GM21447 (cell line): ENCODE data around the gene C22orf31.

Source experiments
- ATAC-seq: cut with Tn5 transposase; IDR thresholded peaks from one replicate; pipeline ENCODE4 v1.9.1; 2021; ENCODE audit not compliant: unreplicated experiment

Gene C22orf31

DNA sequence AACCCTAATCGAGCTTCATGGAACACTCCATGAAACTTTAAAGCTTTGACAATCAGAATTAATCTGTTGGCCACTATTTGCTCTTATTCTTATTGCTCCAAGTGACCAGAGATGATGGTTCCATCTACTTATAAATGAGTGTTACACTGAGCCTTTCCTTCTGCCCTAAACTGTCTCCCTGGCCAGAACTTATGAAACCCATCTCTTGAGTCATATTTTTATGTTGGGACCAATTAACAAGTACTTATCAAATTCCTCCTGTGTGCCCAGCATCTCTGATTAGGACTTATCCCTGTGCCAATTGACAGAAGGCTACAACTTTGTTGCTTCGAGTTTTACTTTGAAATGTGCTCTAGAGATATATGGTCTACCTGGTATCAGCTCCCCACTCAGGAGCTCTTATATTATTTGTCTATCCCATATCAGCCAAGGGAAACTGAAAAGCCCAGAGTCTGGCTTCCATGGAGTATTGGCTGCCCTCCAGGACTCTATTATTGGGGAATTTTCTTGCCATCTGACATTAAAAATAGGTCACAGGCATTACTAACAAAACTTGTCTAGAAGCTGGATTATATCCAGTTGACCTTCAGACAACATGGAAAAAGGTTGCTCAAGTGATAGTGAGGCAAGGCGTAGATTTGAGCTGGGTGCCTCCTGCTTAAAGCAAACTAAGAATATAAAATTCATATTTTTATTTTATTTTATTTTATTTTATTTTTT, 20.0 kb upstream of the C22orf31 start:
- ATAC-seq, result no peak

DNA sequence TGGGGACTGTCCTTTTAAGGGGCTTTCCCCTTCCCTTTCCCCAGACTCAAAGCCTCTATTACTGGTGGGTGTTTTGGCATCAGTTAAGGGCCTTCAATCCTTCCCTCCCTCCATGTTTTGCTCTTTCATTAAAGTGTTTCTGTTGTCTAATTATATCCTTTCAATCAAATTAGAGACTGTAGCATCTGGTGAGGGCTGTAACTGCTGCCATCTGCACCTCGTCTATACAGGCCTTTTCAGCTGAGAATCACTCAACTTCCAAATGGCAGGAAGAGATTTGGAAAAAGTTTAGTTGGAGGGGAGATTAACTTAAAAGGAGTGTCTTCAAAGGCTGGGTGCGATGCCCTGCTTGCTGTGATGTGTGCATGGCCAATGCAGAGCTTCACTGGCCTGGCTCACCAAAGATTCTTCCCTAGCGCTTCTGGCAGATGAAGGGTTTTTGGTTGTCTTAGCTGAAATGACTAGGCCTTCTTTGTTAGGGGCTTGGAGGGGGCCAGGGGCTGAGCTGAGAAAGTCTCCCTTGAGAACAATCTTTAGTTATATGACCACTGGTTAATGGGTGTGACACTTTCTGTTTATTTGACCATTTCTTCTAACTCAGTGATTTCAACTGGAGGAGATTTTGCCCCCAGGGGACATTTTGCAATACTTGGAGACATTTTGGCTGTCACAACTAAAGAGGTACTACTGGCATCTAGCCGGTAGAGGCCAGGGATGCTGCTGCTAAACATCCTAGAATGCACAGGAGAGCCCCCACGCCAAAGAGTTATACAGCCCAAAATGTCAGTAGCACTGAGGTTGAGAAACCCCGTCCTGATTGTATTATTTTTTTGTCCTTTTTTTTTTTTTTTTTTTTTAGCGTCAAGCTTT, 18.7 kb upstream of the C22orf31 start:
- no peak for ATAC-seq

DNA sequence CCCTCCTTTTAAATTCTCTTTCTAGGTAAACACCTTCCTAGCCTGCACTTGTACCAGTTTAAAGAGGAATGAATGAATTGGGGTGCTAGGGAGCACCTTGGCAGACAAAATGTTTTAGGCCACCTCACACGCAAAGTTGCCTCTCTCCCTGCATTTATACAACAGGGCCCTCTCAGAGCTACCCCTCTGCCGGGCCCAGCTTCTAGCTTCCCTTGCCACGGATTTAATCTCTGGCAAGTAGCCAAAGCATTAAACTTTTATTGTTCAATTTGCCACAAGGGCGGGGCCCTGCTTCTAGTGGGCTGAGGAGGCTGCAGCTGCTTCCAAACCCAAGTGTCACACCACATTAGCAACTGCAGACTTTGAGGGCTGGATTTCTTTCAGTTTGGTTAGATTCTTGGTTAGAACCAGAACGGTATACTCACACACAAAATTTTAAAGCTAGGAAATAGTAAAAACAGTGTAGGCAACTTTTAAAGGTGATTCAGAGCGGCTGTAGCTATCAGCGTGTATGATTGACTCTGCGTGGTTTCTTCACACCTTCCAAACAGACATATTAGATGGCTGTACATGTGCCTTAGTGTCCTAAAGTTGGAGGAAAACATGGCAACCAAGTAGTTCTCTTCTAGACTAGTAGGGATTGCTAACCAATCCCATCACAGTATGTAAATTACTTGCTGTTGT, 17.7 kb upstream of the C22orf31 start:
- ATAC-seq, result no peak

DNA sequence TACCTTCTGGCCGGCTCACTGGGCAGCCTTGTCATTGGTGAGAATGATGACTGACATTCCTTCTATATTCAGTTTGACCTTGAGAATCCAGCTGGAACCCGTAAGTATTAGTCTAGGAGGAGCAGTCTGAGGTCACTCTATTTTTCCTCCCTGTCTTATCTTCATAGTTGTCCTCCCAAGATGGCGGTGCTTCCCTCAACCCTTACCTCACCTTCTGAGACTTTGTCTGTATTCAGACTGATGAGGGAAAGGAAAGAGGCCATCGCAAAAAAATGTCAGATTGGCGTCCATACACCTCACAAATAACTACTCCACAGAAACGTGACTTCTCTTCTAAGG, 17.2 kb upstream of the C22orf31 start:
- ATAC-seq, result no peak

DNA sequence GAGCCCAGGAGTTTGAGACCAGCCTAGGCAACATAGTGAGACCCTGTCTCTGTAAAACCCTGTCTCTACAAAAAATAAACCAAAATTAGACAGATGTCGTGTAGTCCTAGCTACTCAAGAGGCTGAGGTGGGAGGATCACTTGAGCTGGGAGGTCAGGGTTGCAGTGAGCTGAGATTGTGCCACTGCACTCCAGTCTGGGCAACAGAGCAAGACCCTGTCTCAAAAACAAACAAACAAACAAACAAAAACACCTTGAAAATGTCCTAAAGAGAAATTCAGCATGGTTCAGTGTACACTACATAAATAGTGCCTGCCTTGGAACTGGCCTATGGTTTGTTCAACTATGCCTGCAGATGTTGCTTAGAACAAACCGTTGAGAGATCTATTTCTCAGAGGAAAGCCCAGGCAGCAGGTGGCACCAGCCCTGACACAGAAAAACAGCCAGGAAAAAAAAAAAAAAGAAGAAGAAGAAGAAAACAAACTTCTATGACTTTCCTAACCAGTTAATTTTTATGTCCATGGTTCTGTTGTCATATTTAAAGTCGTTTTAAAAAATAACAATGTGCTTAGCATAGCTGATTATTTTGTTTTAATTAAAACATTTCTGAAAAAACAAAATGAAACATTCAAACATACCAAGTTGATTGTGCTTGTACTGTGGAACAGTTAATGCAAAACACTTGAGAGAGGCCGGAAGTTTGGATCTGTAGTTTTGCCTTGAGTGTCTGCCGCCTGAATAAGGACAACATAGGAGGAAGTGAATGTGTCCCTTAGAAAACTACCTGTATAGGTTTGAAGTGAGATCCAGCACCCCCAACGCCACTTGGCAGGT, 16.6 kb upstream of the C22orf31 start:
- no peak for ATAC-seq

DNA sequence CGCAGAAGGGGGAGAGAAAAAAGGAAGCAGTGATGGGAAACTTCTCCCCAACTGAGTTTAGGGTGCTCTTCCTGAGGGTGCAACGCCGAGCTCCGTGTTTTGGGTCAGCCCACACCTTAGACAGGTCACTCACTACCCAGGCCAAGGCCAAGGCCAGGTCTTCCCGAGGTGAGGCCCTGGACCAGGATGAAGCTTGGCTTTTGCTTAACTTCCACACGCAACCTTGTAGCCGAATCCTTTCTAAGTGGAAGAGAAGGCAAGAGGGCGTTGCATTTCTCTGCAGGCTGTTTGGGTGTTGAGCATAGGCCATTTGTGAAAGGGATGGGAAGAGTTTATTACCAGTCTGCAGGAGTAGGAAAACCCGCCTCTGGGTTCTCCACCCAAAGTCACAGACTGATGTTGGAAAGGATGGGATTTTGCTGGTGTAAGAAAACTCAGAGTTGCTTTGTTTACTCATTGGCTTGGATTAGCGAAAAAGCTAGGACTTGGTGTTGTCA, 12.7 kb upstream of the C22orf31 start:
- ATAC-seq, result no peak

DNA sequence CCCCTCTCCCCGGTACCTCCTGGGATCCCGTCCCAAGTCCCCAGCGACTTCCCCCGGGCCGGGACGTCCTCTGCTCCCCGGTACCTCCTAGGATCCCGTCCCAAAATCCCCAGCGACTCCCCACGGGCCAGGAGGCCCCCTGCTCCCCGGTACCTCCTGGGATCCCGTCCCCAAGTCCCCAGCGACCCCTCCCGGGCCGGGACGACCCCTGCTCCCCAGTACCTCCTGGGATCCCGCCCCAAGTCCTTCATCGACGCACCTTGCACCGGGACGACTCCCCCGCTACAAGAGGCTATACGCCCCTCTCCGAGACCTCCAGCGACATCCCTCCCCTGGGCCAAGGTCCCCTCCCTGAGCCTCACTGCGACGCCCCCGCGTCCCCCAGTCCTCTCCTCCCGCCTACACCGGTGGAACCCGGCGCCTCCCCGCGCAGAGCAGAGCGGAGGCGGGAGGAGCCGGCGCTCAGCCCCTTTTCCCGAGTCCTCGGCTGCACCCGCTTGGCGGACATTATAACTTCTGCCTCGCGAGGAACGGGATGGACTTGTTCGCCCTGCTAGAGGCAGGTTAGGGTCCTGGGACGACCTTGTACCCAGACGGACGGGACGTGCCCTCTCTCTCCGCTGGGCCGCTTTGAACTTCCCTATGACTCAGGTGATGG, 12.1 kb upstream of the C22orf31 start:
- ATAC-seq, result no peak

DNA sequence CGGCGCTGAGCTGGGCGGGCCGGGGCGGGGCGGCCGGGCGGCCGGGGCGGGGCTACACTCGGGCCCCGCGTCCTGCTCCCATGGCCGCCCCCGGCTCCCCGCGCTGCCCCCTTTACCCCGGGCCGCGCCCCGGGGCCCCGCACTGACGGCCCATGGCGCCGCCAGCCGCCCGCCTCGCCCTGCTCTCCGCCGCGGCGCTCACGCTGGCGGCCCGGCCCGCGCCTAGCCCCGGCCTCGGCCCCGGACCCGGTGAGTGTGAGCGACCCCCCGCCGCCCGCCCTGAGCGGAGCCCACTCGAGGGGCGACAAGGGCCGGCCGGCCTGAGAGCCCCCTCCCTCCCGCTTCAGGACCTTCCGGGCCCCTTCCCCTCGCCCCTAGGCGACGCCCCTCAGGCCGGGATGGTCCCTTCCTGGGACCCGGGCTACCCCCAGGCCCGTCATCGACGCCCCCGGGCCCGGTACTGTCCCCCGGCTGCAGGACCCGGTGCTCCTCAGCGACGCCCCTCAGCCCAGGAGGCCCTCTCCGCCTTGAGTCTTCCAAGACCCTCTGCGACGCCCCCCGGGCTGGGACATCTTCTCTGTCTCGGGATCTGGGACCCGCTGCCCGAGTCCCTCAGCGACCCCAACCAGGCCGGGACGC, 11.5 kb upstream of the C22orf31 start, which contains the start of gene KREMEN1:
KREMEN1 (plus strand) TSS at position 57 of the 639 bp plus-strand sequence; CDS start at position 153, 96 bp downstream.
- ATAC-seq, result no peak

DNA sequence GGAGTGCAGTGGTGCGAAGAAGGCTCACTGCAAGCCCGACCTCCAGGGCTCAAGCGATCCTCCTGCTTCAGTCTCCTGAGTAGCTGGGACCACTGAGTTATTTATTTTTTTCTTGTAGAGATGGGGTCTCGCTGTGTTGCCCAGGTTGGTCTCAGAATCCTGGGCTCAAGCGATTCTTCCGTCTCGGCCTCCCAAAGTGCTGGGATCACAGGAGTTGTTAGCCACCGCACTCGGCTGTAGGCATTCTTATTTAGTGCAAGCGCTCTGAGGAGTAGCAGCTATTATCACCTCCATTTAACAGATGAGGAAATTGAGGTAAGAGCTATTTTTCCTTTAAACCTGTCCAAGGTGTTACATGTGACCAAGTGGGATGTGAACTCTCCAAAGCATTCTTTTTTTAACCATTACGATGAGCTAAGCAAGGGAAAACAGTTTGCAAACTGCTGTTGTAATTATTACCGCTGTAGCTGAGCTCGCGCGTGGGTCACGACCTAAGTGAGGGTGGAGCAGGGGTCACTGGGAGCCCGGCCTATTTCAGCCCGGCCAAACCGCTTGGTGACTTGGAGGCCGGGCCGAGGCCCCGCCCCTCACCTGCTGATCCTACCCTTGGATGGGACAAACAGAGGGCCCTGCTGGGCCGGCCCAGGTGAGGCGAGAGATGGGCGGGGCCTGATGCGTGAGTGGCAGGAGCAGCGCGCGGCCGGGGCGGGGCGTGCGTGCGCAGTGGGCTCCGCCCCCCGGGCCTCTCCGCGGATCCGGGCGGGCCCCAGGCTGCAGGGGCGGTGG, 10.8 kb upstream of the C22orf31 start:
- peak; percentile 76 for ATAC-seq

DNA sequence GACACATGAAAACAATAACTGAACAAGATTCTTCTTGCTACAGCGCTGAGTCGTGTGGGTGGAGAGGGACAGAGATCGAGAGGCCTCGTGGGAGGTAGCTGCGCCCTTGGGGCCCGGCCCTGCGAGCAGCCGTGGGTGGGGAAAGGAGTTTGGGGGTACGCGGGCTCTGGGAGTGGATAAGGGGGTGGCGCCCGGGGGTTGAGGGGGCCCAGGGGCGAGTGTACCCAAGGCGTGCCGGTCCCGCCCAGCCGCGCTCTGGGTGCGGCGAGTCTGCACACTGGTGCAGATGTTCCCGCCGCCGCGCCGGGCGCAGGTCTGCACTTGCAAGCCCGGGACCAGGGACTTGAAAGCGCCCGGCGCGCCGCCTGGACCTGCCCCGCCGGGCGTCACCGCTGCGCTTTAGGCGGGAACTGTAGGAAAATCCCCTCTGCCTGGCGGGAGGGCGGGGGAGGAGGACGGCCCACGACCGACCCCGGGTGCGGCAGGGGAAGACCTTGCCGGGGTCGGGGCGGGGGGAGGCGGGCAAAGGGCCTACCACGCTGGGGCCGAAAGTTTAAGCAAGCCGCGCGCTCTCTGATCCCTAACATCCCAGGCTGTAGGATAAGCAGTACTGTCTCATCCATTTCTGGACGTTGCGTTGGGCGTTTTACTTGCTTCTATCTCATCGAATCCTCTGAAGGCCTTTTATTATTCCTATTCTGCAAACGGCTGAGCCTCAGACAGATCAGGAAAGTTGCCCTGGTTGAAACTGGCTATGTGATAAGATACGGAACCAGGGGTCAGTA, 9.8 kb upstream of the C22orf31 start:
- no peak for ATAC-seq

DNA sequence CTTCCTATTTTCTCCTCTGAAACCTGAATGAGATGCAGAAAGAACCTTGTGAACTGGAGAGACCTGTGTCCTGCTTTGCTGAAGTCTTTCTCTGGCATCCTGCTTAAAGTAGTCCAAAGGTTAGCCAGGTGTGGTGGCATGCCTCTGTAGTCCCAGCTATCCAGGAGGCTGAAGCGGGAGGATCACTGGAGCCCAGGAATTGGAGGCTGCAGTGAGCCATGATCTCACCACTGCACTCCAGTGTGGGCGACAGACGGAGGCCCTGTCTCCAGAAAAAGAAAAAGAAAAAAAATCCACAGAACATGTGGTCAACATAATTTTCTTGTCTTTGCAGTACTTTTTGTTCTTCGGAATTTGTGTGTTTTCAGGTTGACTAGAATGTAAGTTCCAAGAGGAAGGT, 8.9 kb upstream of the C22orf31 start:
- no peak for ATAC-seq

DNA sequence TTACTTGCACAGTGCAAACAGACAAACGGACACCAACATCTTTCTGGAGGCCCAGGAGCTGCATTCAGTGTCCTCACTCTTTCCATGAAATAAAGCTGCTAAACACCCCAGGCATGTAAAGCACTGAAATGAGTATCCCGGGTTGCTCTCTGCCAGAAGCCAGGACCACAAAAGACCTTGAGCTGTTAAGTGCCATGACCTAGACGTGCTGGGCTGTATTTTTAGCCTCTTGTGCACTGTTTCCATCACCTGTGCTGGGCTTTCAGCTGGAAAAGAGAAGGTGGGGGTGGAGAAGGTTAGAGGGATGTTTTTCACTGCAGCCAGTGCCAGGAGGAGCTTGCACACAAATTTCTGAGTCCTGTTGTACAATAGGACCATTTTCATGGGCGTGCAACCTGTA, 7.8 kb upstream of the C22orf31 start:
- ATAC-seq, result no peak

DNA sequence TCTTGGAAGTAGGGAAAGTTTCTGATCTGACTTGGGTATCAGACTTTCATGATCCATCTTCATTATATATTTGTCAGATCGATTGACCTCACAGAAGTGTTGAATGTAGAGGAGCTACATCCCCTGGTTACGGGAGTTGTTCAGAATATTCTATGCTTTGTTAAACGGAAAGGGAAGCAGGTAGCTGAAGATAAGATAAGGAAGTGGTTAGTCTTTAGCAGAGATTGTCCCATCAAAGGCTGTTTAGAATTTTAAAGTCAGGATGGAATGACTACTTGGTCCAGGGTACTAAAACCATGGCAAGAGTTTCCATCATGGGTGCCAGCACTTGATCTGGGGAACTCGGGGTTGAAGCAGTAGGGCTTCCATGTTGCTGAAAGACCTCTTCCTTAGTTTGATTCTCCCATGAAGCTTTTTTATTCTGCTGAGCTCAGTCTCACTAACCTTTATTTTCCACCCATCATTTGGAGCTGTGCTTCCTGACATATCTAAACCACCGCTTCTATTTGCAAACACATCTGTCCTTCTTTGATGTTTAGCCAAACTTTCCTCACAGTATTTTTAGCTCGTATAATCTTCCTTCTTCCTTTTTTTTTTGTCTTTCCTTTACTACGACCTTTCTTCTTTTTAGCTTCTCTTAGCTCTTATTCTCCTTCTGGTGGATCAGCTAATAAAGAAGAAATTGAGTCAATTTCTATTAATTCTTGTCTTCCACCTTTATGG, 4.0 kb upstream of the C22orf31 start:
- no peak for ATAC-seq

DNA sequence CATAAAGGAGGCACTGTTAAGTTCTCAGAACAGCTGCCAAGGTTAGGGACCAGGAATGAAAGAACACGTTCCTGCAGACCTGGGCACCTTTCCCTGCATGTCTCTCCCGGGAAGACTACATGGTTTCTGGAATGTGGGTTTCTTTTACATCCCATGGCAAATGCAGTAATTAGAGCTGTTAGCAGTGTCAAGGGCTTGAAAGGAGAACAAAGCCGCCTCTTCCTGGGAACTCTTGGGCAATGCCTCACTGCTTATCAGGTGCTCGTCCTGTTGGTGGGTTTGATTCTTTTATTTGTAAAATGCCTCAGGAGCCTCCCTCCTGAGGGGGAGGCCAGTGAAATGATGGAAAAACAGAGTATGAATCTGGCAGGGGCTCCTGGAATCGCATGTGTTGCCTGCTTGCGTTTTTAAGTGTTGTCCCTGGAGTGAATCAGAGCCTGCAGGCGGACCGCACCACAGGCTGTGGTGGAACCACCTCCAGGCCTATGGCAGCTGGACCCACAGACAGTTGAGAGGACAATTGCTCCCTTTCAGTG, 723 bp upstream of the C22orf31 start:
- ATAC-seq, result no peak

DNA sequence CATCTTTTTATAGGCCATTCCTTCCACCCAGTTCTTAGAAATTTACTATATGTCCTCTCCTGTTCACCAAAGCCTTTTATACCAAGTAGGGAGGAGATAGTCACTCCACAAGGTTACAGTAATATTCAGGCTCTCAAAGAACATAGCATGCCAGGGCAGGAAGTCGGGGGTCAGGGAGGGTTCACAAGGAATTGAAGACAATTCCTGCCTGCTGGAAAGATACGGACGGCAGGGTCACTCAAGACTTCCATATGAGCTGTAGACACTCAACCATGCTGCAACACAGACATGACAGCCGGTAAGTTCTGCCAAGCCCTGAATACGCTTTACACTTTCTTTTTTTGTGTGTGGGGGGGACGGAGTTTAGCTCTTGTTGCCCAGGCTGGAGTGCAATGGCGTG, 700 bp downstream of the C22orf31 start:
- no peak for ATAC-seq

DNA sequence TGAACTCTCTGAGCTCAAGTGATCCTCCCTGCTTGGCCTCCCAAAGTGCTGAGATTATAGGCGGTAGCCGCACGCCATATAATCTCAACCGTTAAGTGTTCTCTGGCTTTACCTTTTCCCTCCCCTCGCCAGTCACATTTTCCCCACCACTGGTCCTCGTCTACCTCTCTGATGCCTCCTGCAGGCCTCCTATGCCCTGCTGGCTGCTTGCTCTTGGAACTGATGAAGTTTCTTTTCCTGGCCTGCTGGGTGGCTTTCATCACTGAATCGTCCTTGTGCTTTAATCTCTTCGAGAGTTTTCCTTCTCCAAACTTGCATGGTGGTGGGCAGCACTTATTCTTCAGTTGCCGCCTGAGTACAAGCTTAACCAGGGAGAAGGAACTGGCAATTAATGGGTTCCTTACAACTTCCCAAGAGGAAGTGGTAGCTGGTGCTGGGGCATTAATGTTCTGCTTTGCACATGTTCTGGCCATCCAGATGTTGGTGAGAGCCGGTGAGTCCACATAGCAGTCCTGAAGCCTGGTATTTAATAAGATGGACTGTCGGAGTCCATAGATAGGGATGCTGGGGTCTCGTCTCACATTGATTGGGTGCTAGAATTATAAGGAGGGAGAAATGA, 1.3 kb downstream of the C22orf31 start:
- ATAC-seq, result no peak

DNA sequence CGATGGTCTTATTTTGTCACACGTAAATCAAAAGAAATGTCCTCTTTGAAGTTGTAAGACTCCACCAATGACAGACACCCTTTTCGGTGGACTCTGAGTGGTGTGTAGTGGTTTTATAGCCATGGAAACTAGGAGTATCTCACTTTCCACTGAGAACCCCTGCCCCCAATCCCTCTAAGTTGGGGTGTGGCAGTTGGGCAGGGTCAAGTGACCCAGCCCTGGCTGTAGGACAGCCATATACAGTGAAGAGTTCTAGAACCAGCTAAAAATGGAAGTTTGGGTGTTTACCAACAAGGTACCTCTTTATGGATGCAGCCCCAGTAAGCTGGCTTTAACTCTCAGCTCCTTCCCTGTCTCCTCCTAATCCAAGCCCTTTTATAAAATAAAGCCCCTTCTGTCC, 5.2 kb downstream of the C22orf31 start:
- ATAC-seq, result no peak
